Osteocyte (in vitro differentiated cells): ENCODE data around the gene ACP5. TPM values are rescaled to one million over a fixed set of nuclear protein-coding genes. Genes with fewer than 3 reads are reported as not detected.

Source experiments
- DNase-seq: peaks from one replicate; pipeline ENCODE4 v3.0.0; 2021; ENCODE audit warnings: mixed read lengths; ENCODE audit not compliant: unreplicated experiment; ENCODE audit errors: extremely low spot score
- H3K27ac Mint-ChIP-seq: one replicate; pipeline ENCODE4 v1.8.0; 2021; ENCODE audit warnings: mild to moderate bottlenecking, mixed read lengths; ENCODE audit not compliant: unreplicated experiment
- H3K27me3 Mint-ChIP-seq: one replicate; pipeline ENCODE4 v1.8.0; 2021; ENCODE audit warnings: mixed read lengths; ENCODE audit not compliant: unreplicated experiment
- H3K36me3 Mint-ChIP-seq: one replicate; pipeline ENCODE4 v1.8.0; 2021; ENCODE audit warnings: mixed read lengths; ENCODE audit not compliant: unreplicated experiment
- H3K4me1 Mint-ChIP-seq: one replicate; pipeline ENCODE4 v1.8.0; 2021; ENCODE audit warnings: mixed read lengths; ENCODE audit not compliant: unreplicated experiment
- H3K4me3 Mint-ChIP-seq: one replicate; pipeline ENCODE4 v1.8.0; 2021; ENCODE audit warnings: mild to moderate bottlenecking, moderate library complexity, mixed read lengths; ENCODE audit not compliant: unreplicated experiment
- H3K9me3 Mint-ChIP-seq: one replicate; pipeline ENCODE4 v1.8.0; 2021; ENCODE audit warnings: mixed read lengths; ENCODE audit not compliant: unreplicated experiment
- total RNA-seq: library from RNA; stranded (reverse); gene quantifications from 2 replicates; pipeline ENCODE4 v1.2.1, GENCODE V29; 2021
- TF ChIP-seq, protein P1 (sequence below): fragments of 200-600 bp; sonication (generic); IDR thresholded peaks from 2 replicates; pipeline ENCODE4 v1.5.0; 2021; ENCODE audit warnings: antibody characterized with exemption, mild to moderate bottlenecking, moderate library complexity

The ACP5 gene
- total RNA-seq, 1 donor from 2014 or later, result 1.6 TPM

DNA sequence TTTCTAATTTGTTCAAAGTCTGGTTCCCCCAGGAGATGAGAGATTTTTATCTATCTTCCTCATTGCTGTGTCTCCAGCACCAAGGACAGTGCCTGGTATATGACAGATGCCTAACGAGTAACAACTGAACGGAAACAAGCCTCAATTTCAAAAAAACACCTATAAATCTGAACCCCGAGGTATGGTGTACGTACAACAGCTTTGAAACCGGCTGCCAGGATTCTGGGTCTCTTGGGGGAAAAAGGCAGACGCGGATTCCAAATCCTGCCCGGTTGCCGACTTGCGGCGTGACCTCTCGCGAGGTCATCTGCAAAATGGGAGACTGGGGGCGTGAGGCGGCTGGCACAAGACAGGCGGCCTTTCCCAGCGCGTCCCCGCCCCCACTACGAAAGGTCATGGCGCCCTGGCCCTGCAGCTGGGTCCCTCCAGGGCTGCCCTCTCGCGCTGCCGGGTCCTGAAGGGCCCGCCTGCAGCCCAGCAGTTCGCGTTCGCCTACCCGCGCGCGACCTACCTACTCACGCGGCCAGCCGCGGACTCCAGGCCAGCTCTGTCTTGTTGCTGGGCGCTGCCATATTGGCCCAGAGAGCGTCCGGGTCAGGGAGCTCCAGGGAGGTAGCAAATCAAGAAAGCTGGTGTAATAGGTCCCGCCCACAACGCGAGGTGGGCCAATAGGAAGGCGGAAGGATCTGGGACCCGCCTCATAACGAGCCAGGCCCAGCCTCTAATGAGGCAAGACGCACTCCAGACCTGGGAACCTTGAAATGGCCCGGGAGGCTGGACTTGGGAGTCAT lies 48.7 kb downstream of the ACP5 start, which contains the start of gene ECSIT:
TSS of gene ECSIT (minus strand) at position 584 of the 791 bp plus-strand sequence. CDS start 9,964 bp downstream, outside the sequence.
- Mint-ChIP-seq H3K36me3 (no peaks in the 10 kb centered on the region), H3K9me3 (no peaks in the 10 kb centered on the region), H3K27ac (peak within 1 kb of the TSS; percentile 96), H3K27me3 (no peaks in the 10 kb centered on the region), H3K4me3 (peak within 1 kb of the TSS; percentile 98), H3K4me1 (peaks cover 16% of the 10 kb centered on the region)
- peak; percentile 97 for DNase-seq
- TF ChIP-seq, protein P1, sequence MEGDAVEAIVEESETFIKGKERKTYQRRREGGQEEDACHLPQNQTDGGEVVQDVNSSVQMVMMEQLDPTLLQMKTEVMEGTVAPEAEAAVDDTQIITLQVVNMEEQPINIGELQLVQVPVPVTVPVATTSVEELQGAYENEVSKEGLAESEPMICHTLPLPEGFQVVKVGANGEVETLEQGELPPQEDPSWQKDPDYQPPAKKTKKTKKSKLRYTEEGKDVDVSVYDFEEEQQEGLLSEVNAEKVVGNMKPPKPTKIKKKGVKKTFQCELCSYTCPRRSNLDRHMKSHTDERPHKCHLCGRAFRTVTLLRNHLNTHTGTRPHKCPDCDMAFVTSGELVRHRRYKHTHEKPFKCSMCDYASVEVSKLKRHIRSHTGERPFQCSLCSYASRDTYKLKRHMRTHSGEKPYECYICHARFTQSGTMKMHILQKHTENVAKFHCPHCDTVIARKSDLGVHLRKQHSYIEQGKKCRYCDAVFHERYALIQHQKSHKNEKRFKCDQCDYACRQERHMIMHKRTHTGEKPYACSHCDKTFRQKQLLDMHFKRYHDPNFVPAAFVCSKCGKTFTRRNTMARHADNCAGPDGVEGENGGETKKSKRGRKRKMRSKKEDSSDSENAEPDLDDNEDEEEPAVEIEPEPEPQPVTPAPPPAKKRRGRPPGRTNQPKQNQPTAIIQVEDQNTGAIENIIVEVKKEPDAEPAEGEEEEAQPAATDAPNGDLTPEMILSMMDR, result no peak

Other genes starting within 250 kb of the ACP5 start
- 2.6 and 4.3 TPM in 2 replicates for gene RAB3D, start 238.0 kb downstream of the ACP5 start, total RNA-seq
- 57.4 and 64.1 TPM in 2 replicates for gene TMEM205, start 231.4 kb downstream of the ACP5 start, total RNA-seq
- 22.4 and 28.1 TPM in 2 replicates for gene CCDC159, start 231.1 kb downstream of the ACP5 start, total RNA-seq
- 51.9 and 55.8 TPM in 2 replicates for gene PLPPR2, start 222.2 kb downstream of the ACP5 start, total RNA-seq
- 1.3 and 2.4 TPM in 2 replicates for gene SWSAP1, start 203.0 kb downstream of the ACP5 start, total RNA-seq
- 2.3 and 2.4 TPM in 2 replicates for gene EPOR, start 193.3 kb downstream of the ACP5 start, total RNA-seq
- 1.1 and 1.9 TPM in 2 replicates for gene RGL3, start 158.3 kb downstream of the ACP5 start, total RNA-seq
- gene ODAD3, start 142.5 kb downstream of the ACP5 start, total RNA-seq, result not detected in 2 replicates
- 398 and 415 TPM in 2 replicates for gene PRKCSH, start 142.0 kb downstream of the ACP5 start, total RNA-seq
- gene ELAVL3, start 96.6 kb downstream of the ACP5 start, total RNA-seq, result not detected in 2 replicates
- gene ZNF653, start 71.8 kb downstream of the ACP5 start, total RNA-seq, result 10.3 and 15.1 TPM in 2 replicates
- 28.9 and 30.0 TPM in 2 replicates for gene ECSIT, start 48.5 kb downstream of the ACP5 start, total RNA-seq
- gene CNN1, start 38.8 kb downstream of the ACP5 start, total RNA-seq, result 8.1 and 9.9 TPM in 2 replicates
- gene ELOF1, start 18.4 kb downstream of the ACP5 start, total RNA-seq, result 49.2 and 49.9 TPM in 2 replicates
- 18.2 and 18.3 TPM in 2 replicates for gene ZNF627, start 19.8 kb upstream of the ACP5 start, total RNA-seq
- gene ZNF823, start 161.3 kb upstream of the ACP5 start, total RNA-seq, result 4.1 and 4.3 TPM in 2 replicates
- 6.4 and 6.6 TPM in 2 replicates for gene ZNF441, start 189.4 kb upstream of the ACP5 start, total RNA-seq
- gene ZNF491, start 220.9 kb upstream of the ACP5 start, total RNA-seq, result 4.4 and 6.2 TPM in 2 replicates
- gene ZNF440, start 236.6 kb upstream of the ACP5 start, total RNA-seq, result 12.8 and 13.0 TPM in 2 replicates